Superior temporal gyrus (tissue), 1 donor: Measurements from ENCODE around the gene PHF1.

Source experiments
- DNase-seq: peaks from one replicate; pipeline ENCODE4 v3.0.0-alpha.2; 2016; ENCODE audit errors: extremely low spot score

The PHF1 gene

GRCh38 chr6:33453393-33454008 is 42.7 kb downstream of the PHF1 start:
- DNase-seq: no peak

- DNase-seq: peak; percentile 98
Measured at GRCh38 chr6:33454009-33454946, 43.5 kb downstream of the PHF1 start, which contains the start of gene ZBTB9. Gene ZBTB9, plus strand, starts transcription at chr6:33454576. Its CDS starts 525 bp downstream, at chr6:33455101.

DNA sequence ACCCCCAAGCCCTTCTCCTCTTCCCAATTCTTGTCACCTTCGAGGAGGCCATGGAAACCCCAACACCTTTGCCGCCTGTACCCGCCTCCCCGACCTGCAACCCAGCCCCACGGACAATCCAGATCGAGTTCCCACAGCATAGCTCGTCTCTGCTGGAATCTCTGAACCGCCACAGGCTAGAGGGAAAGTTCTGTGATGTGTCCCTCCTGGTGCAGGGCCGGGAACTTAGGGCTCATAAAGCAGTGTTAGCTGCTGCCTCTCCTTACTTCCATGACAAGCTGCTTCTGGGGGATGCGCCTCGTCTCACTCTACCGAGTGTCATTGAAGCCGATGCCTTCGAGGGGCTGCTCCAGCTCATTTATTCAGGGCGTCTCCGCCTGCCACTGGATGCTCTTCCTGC is 44.2 kb downstream of the PHF1 start:
- no peak for DNase-seq

GRCh38 chr6:33456156-33456555 is 45.3 kb downstream of the PHF1 start:
- DNase-seq: no peak

GRCh38 chr6:33458676-33459075 is 47.9 kb downstream of the PHF1 start:
- DNase-seq: no peak

DNA sequence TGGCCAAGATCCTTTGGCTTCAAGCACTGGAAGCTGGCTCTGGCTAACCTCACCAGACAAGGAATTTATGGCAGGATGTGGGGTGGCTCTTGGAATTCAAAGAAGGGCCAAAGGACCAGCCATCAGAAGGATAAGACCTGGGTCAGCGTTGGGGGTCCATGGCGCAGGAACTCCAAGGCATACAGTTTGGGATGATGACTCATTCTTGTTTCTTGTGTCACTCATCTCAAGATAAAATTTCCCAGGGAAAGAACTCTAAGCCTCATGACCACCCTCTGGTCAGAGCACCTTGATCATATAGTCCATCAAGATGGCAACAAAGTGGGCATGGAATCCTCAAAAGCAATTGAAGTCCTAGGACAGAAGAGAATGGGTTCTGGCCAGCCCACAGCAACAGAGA is 48.4 kb downstream of the PHF1 start:
- no peak for DNase-seq
